GM21390 (cell line): Measurements from ENCODE around the gene PPM1M.
A peak's percentile ranks its signal among the peaks of the same experiment; 100 is the strongest.

Experiments used
- ATAC-seq: cut with Tn5 transposase; IDR thresholded peaks from one replicate; pipeline ENCODE4 v1.9.1; 2021; ENCODE audit not compliant: unreplicated experiment

Gene PPM1M

GRCh38 chr3:52216585-52217408 lies 28.8 kb upstream of the PPM1M start:
- no peak for ATAC-seq

GRCh38 chr3:52217409-52217805 lies 28.2 kb upstream of the PPM1M start:
- ATAC-seq: no peak

DNA sequence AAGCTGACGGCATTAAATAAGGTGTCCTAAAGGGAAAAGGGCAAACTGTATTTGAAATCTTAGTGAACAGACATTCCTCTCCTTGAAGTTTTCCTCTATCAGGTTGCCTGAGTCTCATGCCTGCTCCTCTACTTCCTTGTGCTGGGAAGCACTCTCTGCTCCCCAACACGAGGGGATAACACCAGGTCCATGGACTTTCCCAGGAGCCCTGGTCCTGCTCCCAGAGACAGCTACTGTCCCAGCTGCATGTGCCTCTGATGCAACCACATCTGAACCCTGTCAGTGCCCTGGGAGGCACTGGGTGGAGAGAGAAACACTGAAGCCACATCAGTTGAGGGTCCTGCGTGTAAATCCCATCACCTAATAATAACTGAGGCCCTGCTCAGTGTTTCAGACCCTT lies 27.5 kb upstream of the PPM1M start:
- no peak for ATAC-seq

DNA sequence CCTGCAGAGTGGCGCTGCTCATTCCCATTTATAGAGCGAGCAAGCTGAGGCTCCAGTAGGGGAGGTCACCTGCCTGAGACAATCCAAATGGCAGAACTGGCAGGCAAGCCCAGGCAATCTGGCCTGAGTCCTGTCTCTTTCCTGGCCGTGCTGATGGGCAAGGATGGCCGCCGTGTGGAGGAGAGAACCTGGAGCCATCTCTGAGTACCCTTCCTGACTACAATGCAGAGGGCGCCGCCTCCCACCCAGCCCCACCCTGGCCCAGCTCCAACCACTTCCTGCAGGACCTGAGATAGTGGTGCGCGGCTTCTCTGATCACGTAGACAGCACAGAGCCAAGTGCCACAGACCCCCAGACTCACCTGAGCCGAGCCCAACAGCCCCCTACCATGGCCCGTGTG lies 27.1 kb upstream of the PPM1M start:
- no peak for ATAC-seq

DNA sequence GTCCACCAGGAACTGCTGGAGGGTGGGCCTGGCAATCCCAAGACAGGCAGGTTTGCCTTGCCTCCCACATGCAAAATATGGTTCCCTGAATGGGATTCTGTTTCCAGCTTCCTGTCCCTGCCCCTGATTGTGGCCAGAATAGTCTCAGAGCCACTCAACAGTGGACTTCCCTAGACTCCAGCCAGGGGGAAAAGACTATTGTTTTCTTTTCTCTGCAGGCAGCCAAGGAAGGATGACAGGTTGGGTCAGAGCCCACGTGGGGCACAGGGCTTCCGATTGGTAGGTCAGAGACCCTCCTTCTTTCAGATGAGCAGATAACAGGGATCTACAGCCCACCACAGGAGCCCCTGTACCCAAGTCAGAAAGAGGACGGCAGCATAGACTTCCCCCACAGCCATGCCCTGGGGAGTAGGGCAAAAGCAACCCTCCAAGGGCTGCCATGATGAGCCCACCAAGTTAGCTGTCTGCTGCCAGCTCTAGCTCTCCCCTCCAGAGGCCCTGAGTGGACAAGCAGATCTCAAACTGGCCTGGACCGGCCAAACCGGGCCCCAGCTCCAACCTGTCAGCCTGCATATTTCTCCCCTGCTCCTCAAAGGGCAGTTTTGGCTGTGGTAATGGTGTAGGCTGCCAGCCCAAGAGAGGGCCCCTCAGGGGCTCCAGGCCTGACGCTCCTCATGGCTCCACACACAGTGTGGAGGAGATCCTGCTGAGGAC lies 26.5 kb upstream of the PPM1M start:
- ATAC-seq: no peak

DNA sequence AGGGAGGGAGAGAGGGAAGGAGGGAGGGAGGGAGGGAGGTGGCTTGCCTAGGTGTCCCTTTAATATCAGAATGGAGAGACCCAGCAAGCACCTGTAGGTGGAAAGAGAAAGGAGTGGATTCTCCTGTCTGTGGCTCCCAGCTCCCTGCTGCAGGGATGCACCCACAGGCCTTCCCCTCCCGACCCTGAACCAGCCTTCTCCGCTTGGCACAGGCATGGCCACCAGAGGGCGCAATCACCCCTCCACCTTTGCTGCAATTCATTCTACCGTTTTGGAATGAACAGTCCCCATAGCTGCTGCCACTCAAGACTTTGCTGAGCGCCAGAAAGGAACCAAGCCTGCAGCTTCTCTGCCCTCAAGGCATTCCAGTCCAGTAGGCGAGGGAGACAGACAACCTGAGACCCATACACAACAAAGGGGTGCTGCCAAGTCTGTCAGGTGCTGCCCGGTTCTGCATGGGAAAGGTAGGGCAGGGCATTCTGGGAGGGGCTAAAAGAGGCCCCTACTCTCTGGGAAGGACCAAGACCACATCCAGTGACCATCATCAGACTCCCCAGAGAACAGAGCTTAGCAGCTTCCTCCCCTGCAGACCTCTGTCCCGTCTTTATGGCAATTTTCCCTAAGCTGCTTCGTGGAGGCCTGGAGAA lies 25.1 kb upstream of the PPM1M start:
- ATAC-seq: no peak

DNA sequence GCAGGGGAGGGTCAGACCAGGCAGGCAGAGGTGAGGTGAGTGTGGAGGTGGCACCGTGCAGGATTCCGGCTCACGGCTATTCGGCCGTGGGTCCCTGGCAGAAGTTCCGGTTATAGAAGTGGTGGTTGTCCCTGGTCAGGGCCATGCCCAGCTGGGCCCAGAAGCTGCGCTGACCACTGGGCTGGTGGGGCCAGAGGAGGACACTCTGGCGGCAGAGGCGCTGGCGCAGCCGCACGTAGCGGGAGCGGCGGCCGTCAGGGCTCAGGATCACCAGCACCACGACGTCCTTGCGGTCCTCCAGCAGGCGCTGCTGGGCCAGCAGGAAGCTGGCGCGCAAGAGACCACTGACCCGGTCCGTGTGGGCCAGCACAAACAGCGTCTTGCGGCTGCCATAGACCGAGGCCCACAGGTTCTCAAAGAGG lies 24.4 kb upstream of the PPM1M start:
- ATAC-seq: no peak

DNA sequence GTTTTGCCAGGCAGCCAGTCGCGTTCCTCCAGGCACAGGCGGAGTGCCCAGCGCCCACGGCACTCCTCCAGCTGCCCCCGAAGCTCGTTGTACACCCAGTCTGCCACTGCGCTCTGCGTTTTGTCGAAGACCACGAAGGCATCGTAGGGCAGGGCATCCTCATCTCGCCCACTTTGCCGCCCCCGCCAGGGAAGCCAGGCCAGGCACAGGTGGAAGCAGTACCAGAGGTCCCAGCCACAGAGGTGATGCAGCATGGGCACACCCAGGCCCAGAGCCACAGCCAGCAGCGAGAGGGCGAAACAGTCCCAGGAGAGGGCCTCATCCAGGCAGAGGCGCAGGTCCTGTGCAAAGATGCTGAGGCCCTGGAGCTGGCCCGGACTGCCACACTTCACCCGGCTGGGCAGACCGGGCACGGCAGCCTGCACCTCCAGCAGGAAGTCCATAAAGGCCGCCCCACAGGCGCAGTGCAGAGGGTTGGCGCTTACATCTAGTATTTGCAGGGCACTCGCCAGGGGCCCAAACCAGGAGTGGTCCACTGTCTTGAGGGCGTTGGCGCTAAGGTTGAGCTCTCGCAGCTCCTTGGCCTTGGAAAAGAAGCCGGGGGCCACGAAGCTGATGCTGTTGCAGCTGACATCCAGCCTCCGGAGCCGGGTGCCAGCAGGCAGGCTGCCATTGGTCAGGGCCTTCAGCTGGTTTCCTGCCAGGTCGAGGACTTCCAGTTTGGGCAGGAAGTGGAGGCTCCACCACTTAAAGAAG lies 23.8 kb upstream of the PPM1M start:
- no peak for ATAC-seq

- no peak for ATAC-seq
Observed at GRCh38 chr3:52222319-52223221, 23.0 kb upstream of the PPM1M start.

- no peak for ATAC-seq
Observed at GRCh38 chr3:52223449-52224408, 21.8 kb upstream of the PPM1M start.

GRCh38 chr3:52225452-52226228 lies 19.9 kb upstream of the PPM1M start, which contains the start of gene TLR9:
TLR9 (minus strand) TSS chr3:52225645; CDS start chr3:52225529, 116 bp downstream.
- ATAC-seq: peak; percentile 79

GRCh38 chr3:52226229-52226817 lies 19.2 kb upstream of the PPM1M start:
- ATAC-seq: peak; percentile 2

- ATAC-seq: no peak
Observed at GRCh38 chr3:52227117-52227516, 18.4 kb upstream of the PPM1M start.

DNA sequence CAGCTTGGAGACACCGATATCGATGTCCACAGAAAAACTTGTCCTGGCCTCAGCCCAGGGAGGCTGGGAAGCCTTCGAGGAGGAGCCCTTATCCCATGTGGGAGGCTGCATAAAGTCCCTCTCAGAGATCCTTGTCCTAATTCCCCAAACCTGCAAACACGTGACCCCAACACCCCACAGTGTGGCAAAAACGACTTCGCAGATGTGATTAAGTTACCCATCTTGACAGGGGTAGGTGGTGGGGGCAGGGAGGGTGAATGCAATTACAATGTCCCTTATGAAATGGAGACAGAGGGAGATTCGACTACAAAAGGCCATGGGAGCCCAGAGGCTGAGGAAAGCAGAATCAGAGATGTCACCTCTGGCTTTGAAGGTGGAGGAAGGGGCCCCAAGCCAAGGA lies 17.8 kb upstream of the PPM1M start:
- no peak for ATAC-seq

GRCh38 chr3:52228266-52228665 lies 17.3 kb upstream of the PPM1M start:
- ATAC-seq: no peak

GRCh38 chr3:52228751-52229291 lies 16.7 kb upstream of the PPM1M start:
- no peak for ATAC-seq

GRCh38 chr3:52229656-52230055 lies 15.9 kb upstream of the PPM1M start:
- ATAC-seq: no peak

- ATAC-seq: no peak
Observed at GRCh38 chr3:52230461-52230860, 15.1 kb upstream of the PPM1M start.
